Mucosa of rectum (tissue), 2 donors: ENCODE results near the gene THSD7A.
A peak's percentile ranks its signal among the peaks of the same experiment; 100 is the strongest.

ENCODE experiments used
- H3K27ac ChIP-seq, 2 donors: one replicate each; pipeline ENCODE4 v1.7.0; 2013; ENCODE audit warnings: inconsistent platforms in 2 of 2, low read depth in 2 of 2, low read length in 2 of 2
- H3K27me3 ChIP-seq, 2 donors: one replicate each; pipeline ENCODE4 v1.7.0; 2013; ENCODE audit warnings: low read length in 2 of 2; ENCODE audit not compliant: control insufficient read depth in 2 of 2, insufficient read depth in 2 of 2
- H3K36me3 ChIP-seq, 2 donors: one replicate each; pipeline ENCODE4 v1.7.0; 2013; ENCODE audit warnings: low read length in 2 of 2; ENCODE audit not compliant: control insufficient read depth in 2 of 2, insufficient read depth in 2 of 2
- H3K4me1 ChIP-seq, 2 donors: one replicate each; pipeline ENCODE4 v1.7.0; 2013; ENCODE audit warnings: low read length in 2 of 2, mild to moderate bottlenecking in 1 of 2; ENCODE audit not compliant: control insufficient read depth in 2 of 2, insufficient read depth in 2 of 2
- H3K4me3 ChIP-seq, 2 donors: one replicate each; pipeline ENCODE4 v1.7.0; 2013; ENCODE audit warnings: low read length in 2 of 2
- H3K9ac ChIP-seq, 2 donors: one replicate each; pipeline ENCODE4 v1.7.0; 2013; ENCODE audit warnings: low read length in 2 of 2, low read depth in 1 of 2, mild to moderate bottlenecking in 1 of 2
- H3K9me3 ChIP-seq, 2 donors: one replicate each; pipeline ENCODE4 v1.7.0; 2013; ENCODE audit warnings: low read length in 2 of 2; ENCODE audit not compliant: control insufficient read depth in 2 of 2
- donor health status: healthy.
- donor health status: Normal muscosa, but diverticular disease.

THSD7A gene

GRCh38 chr7:11831736-11832495 lies at the start of gene THSD7A:
Gene THSD7A (minus strand): TSS chr7:11832198. CDS start chr7:11831946, 252 bp downstream.
- Histone ChIP-seq H3K4me1 (peaks cover 0 to 3% of the 10 kb centered on the region in 2 donors), H3K4me3 (peak within 1 kb of the TSS; percentile 60 to 74), H3K27ac (no peak within 1 kb of the TSS), H3K36me3 (no peaks in the 10 kb centered on the region), H3K9ac (peak within 1 kb of the TSS; percentile 18 to 51), H3K9me3 (no peaks in the 10 kb centered on the region), H3K27me3 (peaks cover 0 to 5% of the 10 kb centered on the region in 2 donors)

- Histone ChIP-seq H3K9ac (no peak overlapping the region), H3K4me3 (no peak overlapping the region), H3K27ac (no peak overlapping the region), H3K4me1 (no peaks in the 10 kb centered on the region), H3K36me3 (no peaks in the 10 kb centered on the region), H3K27me3 (no peaks in the 10 kb centered on the region), H3K9me3 (no peaks in the 10 kb centered on the region)
Observed at GRCh38 chr7:11881680-11882079, 49.7 kb upstream of the THSD7A start.

DNA sequence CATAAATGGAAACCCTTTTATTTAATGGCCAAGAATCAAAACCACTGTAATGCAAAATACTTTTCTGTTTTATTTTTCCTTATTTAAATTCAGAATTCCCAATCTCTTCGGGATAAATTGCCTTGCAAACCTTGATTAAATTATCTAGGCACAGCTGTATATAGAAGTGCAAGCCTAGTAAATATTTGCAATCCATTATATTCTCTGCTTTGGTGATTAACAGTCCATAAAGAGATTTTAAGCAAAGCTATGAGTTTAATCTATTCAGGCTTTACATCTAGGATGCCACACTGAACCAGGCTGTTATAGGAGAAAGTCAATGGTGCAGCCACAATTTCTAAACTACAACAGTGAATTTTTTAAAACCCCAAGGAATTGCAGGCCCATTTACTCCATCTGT lies 43.6 kb upstream of the THSD7A start:
- no peaks in the 10 kb centered on the region for H3K9me3 ChIP-seq
- H3K36me3 ChIP-seq, result no peaks in the 10 kb centered on the region
- no peaks in the 10 kb centered on the region for H3K27me3 ChIP-seq
- H3K9ac ChIP-seq, result no peak overlapping the region
- H3K4me3 ChIP-seq, result no peak overlapping the region
- no peaks in the 10 kb centered on the region for H3K4me1 ChIP-seq
- no peak overlapping the region for H3K27ac ChIP-seq

- Histone ChIP-seq H3K4me1 (no peaks in the 10 kb centered on the region), H3K9ac (no peak overlapping the region), H3K4me3 (no peak overlapping the region), H3K9me3 (no peaks in the 10 kb centered on the region), H3K27me3 (no peaks in the 10 kb centered on the region), H3K27ac (no peak overlapping the region), H3K36me3 (no peaks in the 10 kb centered on the region)
Observed at GRCh38 chr7:11865671-11866070, 33.7 kb upstream of the THSD7A start.

GRCh38 chr7:11858622-11859302 lies 26.8 kb upstream of the THSD7A start:
- Histone ChIP-seq H3K4me3 (no peak overlapping the region), H3K4me1 (no peaks in the 10 kb centered on the region), H3K27me3 (no peaks in the 10 kb centered on the region), H3K9ac (no peak overlapping the region), H3K9me3 (no peaks in the 10 kb centered on the region), H3K27ac (no peak overlapping the region), H3K36me3 (no peaks in the 10 kb centered on the region)

DNA sequence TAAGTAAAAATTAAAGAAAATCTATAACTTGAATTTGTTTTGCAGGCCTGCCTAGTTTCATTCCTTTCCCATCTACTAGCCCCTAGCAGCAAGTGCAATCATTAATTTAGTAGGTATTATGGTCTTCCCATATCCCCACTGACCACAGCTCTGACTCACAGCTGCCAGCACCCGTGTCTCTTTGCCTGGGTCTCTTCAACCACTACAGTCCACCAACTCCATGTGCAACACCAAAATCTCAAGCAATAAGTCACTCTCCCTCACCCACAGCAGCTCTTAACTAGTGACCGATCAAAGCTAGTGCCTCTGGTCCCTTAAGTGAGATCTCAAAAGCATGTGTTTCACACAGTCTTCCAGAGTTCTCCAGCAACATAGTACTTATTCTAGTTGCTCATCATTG lies 26.0 kb upstream of the THSD7A start:
- H3K36me3 ChIP-seq, result no peaks in the 10 kb centered on the region
- H3K27ac ChIP-seq, result no peak overlapping the region
- no peaks in the 10 kb centered on the region for H3K27me3 ChIP-seq
- H3K4me1 ChIP-seq, result no peaks in the 10 kb centered on the region
- no peak overlapping the region for H3K4me3 ChIP-seq
- H3K9ac ChIP-seq, result no peak overlapping the region
- no peaks in the 10 kb centered on the region for H3K9me3 ChIP-seq

DNA sequence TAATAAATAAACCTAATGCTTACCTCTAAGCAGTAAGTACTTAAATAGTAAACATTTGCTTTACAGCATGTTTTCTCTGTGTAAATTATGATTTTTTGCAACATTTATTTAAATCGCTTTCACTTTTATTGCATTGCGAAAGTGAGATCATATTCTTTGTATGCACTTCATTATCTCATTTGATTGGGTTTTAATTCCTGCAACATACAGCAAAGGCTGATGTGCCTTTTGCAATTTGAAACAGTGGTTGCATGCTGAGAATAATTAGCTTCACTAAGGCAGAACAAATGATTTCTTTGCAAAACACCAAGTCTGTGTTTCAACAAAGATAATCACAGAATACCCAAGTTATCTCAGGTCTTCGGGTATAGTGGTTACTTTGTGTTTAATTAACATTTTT lies 16.3 kb upstream of the THSD7A start:
- H3K27me3 ChIP-seq, result no peaks in the 10 kb centered on the region
- H3K27ac ChIP-seq, result no peak overlapping the region
- no peak overlapping the region for H3K9ac ChIP-seq
- H3K9me3 ChIP-seq, result no peaks in the 10 kb centered on the region
- H3K4me1 ChIP-seq, result no peaks in the 10 kb centered on the region
- no peaks in the 10 kb centered on the region for H3K36me3 ChIP-seq
- H3K4me3 ChIP-seq, result no peak overlapping the region

DNA sequence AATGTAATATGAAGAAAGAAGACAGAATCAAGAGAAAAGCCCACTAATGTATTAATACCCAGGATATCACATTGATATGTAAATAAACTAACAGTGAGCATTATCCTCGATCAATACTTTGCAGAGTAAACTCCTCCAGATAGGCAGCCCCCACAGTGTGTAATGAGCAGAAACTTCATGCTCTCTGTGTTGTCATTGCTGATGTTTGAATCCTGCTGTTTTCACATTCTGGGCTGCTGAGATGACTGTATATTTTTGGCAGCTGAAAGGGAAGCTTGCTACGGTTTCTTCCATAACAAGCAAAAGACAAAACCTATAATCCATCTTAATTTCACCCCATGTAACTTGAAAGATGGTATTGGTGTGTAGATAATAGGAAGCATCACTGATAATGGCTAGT lies 15.3 kb upstream of the THSD7A start:
- H3K4me3 ChIP-seq, result no peak overlapping the region
- no peak overlapping the region for H3K27ac ChIP-seq
- no peaks in the 10 kb centered on the region for H3K4me1 ChIP-seq
- no peaks in the 10 kb centered on the region for H3K36me3 ChIP-seq
- H3K9me3 ChIP-seq, result no peaks in the 10 kb centered on the region
- H3K27me3 ChIP-seq, result no peaks in the 10 kb centered on the region
- H3K9ac ChIP-seq, result no peak overlapping the region

DNA sequence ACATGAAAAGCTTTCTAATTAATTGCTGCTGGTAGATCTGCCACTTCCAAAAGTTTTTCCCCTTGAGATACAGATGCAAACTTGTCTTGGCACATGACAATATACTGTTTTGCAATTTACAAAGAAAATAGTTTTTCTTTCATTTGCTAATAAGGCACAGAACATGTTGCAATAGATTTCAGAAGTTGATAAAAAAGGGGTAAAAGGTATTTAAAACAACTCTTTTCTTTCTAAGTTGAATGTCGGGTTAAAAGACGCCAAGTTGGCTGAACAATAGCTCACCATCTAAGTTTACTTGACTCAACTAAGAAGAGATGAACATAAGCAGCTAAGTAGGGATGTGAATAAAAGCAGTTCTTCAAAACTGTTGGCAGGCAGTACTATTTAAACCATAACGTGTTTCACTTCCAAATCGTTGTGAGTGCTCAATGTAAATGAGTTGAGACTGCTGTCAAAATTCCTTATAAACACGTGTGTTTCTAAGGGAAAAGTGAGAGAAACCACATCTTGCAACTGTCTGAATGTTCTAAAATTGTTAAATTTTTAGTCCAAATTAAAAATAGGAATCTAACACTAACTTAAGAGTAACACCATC lies 14.5 kb upstream of the THSD7A start:
- Histone ChIP-seq H3K4me1 (no peaks in the 10 kb centered on the region), H3K27me3 (no peaks in the 10 kb centered on the region), H3K27ac (no peak overlapping the region), H3K36me3 (no peaks in the 10 kb centered on the region), H3K9me3 (no peaks in the 10 kb centered on the region), H3K9ac (no peak overlapping the region), H3K4me3 (no peak overlapping the region)

GRCh38 chr7:11843113-11843765 lies 11.2 kb upstream of the THSD7A start:
- H3K9me3 ChIP-seq, result no peaks in the 10 kb centered on the region
- no peak overlapping the region for H3K27ac ChIP-seq
- H3K4me1 ChIP-seq, result no peaks in the 10 kb centered on the region
- no peak overlapping the region for H3K9ac ChIP-seq
- H3K27me3 ChIP-seq, result no peaks in the 10 kb centered on the region
- H3K4me3 ChIP-seq, result no peak overlapping the region
- H3K36me3 ChIP-seq, result no peaks in the 10 kb centered on the region
